ENCODE measurements around the gene ATP2B3.

The ATP2B3 gene

DNA sequence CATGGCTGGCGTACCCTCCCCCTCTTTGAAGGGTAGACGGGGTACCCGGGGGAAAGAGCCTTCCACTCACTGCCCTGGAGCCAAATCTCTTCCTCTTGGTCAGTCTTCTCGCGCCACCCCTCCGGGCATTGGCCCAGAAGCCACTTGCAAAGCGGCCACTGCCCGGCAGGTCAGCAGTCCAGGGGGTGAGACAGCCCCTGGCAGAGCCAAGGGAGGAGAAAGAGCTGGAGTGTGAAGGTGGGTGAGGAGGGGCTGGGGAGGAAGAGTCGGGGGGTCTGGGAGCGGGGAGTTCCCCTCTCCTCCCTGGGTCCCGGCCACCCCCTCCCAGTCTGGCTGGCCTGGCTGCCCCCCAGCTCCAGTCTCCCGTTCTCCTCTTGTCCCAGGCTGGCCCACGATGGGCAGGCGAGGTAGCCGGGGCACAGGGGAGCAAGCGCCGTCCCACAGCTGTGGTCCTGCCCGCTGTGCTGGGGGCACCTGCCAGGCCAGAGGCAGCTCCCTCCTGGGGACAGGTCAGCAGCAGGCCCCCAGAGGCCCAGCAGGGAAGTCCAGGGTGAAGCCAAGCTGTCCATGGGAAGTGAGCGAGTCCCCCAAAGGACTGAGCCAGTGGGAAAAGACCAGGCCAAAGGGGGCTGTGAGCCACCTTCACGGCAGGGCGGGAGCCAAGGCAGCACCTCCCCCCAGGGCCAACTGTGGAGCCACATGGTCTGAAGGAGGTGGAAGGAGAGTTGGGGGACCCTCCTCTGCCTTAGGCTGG, 108.0 kb downstream of the ATP2B3 start:
- no peak overlapping the region for H3K27ac ChIP-seq (ENCODE audit: insufficient read depth in 1 of 2, low read depth in 1 of 2, low read length in 2 of 2, poor library complexity in 1 of 2, severe bottlenecking in 2 of 2)
- WGBS (ENCODE audit: insufficient coverage) = 78% methylated on average over 9 of the region's 21 CpGs
- H3K9me3 ChIP-seq (ENCODE audit: control extremely low read depth in 1 of 5, control insufficient read depth in 4 of 5, insufficient read depth in 2 of 5, low read depth in 1 of 5, low read length in 4 of 5) = no peaks in the 10 kb centered on the region
- ChIA-PET POLR2A (no interaction called here), CTCF (interaction anchor here (1.1 kb wide), 1 partner anchor 10 kb away, joined by 6 read pairs; no protein-coding TSS in a partner anchor)
- H3K27me3 ChIP-seq (replicated peaks in 2 of 5; ENCODE audit: control insufficient read depth in 4 of 5, insufficient read depth in 5 of 5, low read length in 4 of 5) = peaks cover 0 to 24% (median 0%) of the 10 kb centered on the region in 5 experiments
- H3K4me3 ChIP-seq (ENCODE audit: control insufficient read depth in 1 of 7, extremely low read depth in 1 of 7, insufficient read depth in 4 of 7, low read depth in 2 of 7, low read length in 6 of 7) = no peak overlapping the region
- H3K36me3 ChIP-seq (ENCODE audit: control insufficient read depth in 4 of 4, insufficient read depth in 4 of 4, low read length in 3 of 4) = no peaks in the 10 kb centered on the region
- H3K4me1 ChIP-seq (ENCODE audit: control extremely low read depth in 1 of 4, control insufficient read depth in 4 of 4, insufficient read depth in 4 of 4, low read length in 3 of 4) = peaks cover 0 to 10% (median 4%) of the 10 kb centered on the region in 4 experiments
- DNase-seq = no peak

DNA sequence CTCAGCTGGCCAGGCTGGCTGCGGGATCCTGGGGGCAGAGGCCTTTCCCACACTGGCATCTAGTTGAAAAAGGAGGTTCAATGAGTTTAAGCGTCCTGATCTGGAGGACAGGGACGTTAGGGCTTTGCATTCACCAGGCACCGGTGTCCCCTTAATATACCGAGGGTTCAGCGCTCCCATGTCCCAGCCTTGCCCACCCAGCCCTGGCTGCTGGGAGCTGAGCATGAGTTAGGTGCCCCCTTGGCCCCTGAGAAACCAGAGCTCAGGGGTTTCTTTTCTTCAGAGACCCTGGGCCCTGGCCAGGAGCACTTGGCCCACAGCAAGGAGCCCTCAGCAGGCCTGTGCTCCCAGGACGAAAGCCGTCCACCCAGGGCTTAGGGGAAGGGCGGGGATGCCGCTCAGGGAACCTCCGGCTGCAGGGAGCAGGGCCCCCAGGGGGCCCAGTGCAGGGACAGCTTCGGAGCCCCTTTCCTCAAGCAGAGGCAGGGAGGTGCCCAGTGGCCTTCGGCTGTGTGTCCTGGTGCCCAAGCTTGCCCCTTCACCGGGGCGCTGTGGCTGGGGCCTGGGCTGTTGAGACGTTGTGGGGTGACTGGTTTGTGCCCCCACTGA, 108.7 kb downstream of the ATP2B3 start:
- 93% methylated on average over 15 of the region's 16 CpGs for WGBS (ENCODE audit: insufficient coverage)
- Histone ChIP-seq H3K9me3 (ENCODE audit: control extremely low read depth in 1 of 5, control insufficient read depth in 4 of 5, insufficient read depth in 2 of 5, low read depth in 1 of 5, low read length in 4 of 5) (peaks cover 0 to under 1% (median 0%) of the 10 kb centered on the region in 5 experiments), H3K27ac (ENCODE audit: insufficient read depth in 1 of 2, low read depth in 1 of 2, low read length in 2 of 2, poor library complexity in 1 of 2, severe bottlenecking in 2 of 2) (no peak overlapping the region), H3K4me1 (ENCODE audit: control extremely low read depth in 1 of 4, control insufficient read depth in 4 of 4, insufficient read depth in 4 of 4, low read length in 3 of 4) (peaks cover 0 to 10% (median 4%) of the 10 kb centered on the region in 4 experiments), H3K4me3 (ENCODE audit: control insufficient read depth in 1 of 7, extremely low read depth in 1 of 7, insufficient read depth in 4 of 7, low read depth in 2 of 7, low read length in 6 of 7) (no peak overlapping the region), H3K27me3 (replicated peaks in 2 of 5; ENCODE audit: control insufficient read depth in 4 of 5, insufficient read depth in 5 of 5, low read length in 4 of 5) (peaks cover 0 to 24% (median 0%) of the 10 kb centered on the region in 5 experiments), H3K36me3 (ENCODE audit: control insufficient read depth in 4 of 4, insufficient read depth in 4 of 4, low read length in 3 of 4) (no peaks in the 10 kb centered on the region)
- DNase-seq = no peak
- ChIA-PET POLR2A (no interaction called here), CTCF (no interaction called here)

DNA sequence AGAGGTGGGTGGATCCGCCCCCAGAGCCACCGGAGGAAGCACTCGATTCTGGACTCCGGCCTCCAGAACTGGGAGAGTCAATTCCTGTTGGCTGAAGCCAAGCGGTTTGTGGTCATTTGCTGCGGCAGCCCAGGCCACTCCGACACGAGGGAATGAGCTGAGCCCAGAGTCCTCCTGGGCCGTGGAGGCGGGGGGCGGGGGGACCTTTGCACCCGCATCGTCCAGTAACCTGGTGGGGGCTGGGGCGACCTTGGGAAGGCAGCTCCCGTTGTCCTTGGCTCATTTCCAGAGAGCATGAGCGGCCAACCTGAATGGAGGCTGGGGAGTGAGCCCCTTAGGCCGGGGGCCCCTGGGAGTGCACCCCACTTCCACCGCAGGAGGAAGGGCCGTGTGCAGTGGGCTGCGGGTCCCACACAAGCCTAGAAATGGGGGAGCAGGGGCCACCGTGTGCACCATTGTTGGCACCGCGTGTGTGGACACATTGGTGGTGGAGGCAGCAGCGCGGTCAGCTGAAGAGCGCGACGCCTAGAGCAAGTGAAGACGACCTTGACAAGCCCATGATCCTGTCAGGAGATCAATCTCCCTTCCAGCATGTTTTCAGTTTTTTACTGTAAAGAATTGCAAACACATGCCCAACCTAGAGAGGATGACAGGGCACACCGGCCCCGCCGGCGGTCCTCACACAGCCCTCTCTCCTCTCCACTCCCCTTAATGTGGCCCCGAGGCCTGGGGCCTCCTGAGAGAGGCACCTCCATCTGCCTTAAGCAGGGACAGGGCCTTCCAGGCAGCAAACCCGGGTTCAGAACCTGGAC, 109.6 kb downstream of the ATP2B3 start:
- Histone ChIP-seq H3K27me3 (replicated peaks in 2 of 5; ENCODE audit: control insufficient read depth in 4 of 5, insufficient read depth in 5 of 5, low read length in 4 of 5) (peaks cover 0 to 17% (median 0%) of the 10 kb centered on the region in 5 experiments), H3K27ac (ENCODE audit: insufficient read depth in 1 of 2, low read depth in 1 of 2, low read length in 2 of 2, poor library complexity in 1 of 2, severe bottlenecking in 2 of 2) (no peak overlapping the region), H3K36me3 (ENCODE audit: control insufficient read depth in 4 of 4, insufficient read depth in 4 of 4, low read length in 3 of 4) (no peaks in the 10 kb centered on the region), H3K4me1 (ENCODE audit: control extremely low read depth in 1 of 4, control insufficient read depth in 4 of 4, insufficient read depth in 4 of 4, low read length in 3 of 4) (peaks cover 0 to 10% (median 4%) of the 10 kb centered on the region in 4 experiments), H3K4me3 (ENCODE audit: control insufficient read depth in 1 of 7, extremely low read depth in 1 of 7, insufficient read depth in 4 of 7, low read depth in 2 of 7, low read length in 6 of 7) (no peak overlapping the region), H3K9me3 (ENCODE audit: control extremely low read depth in 1 of 5, control insufficient read depth in 4 of 5, insufficient read depth in 2 of 5, low read depth in 1 of 5, low read length in 4 of 5) (peaks cover 0 to 8% (median 2%) of the 10 kb centered on the region in 5 experiments)
- ChIA-PET POLR2A (no interaction called here), CTCF (no interaction called here)
- DNase-seq = no peak
- WGBS (ENCODE audit: insufficient coverage) = 85% methylated on average over 23 of the region's 35 CpGs

DNA sequence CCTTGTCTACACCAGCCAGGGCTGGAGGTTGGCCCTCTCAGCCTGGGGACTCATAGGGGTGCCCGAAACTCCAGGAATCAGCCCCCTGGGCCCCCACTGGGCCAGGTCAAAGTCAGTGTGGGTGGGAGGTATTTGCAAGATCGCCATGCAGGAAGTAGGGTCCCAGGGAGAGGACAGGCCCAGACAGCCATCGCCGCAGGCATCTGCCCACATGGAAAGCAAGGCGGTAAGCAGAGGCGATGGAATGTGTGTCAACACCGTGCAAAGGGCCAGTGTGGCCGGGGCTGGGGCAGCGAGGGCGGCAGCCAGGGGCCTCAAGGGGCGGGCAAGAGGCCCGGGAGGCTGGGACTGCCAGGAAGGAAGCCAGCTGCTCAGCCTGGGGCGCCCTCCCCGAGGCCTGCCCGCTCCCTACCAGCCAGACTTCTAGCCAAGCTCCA, 110.3 kb downstream of the ATP2B3 start:
- Histone ChIP-seq H3K27me3 (replicated peaks in 2 of 5; ENCODE audit: control insufficient read depth in 4 of 5, insufficient read depth in 5 of 5, low read length in 4 of 5) (peaks cover 0 to 12% (median 0%) of the 10 kb centered on the region in 5 experiments), H3K36me3 (ENCODE audit: control insufficient read depth in 4 of 4, insufficient read depth in 4 of 4, low read length in 3 of 4) (no peaks in the 10 kb centered on the region), H3K9me3 (ENCODE audit: control extremely low read depth in 1 of 5, control insufficient read depth in 4 of 5, insufficient read depth in 2 of 5, low read depth in 1 of 5, low read length in 4 of 5) (peaks cover 0 to 8% (median 2%) of the 10 kb centered on the region in 5 experiments), H3K4me1 (ENCODE audit: control extremely low read depth in 1 of 4, control insufficient read depth in 4 of 4, insufficient read depth in 4 of 4, low read length in 3 of 4) (peaks cover 0 to 10% (median 4%) of the 10 kb centered on the region in 4 experiments), H3K4me3 (ENCODE audit: control insufficient read depth in 1 of 7, extremely low read depth in 1 of 7, insufficient read depth in 4 of 7, low read depth in 2 of 7, low read length in 6 of 7) (no peak overlapping the region), H3K27ac (ENCODE audit: insufficient read depth in 1 of 2, low read depth in 1 of 2, low read length in 2 of 2, poor library complexity in 1 of 2, severe bottlenecking in 2 of 2) (no peak overlapping the region)
- CTCF ChIA-PET = no interaction called here
- DNase-seq = no peak
- POLR2A ChIA-PET = no interaction called here
- 53% methylated on average over 12 of the region's 15 CpGs for WGBS (ENCODE audit: insufficient coverage)

DNA sequence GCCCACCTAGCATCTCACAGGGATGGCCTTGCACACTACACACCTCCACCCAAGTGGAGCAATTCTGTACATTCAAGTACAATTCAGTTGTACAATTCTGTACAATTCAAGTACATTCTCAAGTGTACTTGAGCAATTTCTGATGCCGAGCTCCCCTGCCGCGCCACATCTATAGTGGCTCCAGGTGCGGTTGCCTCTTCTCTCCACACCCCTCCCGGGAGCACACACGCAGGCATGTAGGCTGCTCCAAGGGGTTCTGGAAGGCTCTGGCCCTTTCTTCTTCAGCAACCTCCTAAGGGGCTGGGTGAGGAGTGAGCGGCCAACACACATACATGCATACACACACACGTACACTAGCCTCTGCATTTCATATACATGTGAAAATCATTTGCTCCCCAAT, 110.7 kb downstream of the ATP2B3 start:
- DNase-seq = no peak

DNA sequence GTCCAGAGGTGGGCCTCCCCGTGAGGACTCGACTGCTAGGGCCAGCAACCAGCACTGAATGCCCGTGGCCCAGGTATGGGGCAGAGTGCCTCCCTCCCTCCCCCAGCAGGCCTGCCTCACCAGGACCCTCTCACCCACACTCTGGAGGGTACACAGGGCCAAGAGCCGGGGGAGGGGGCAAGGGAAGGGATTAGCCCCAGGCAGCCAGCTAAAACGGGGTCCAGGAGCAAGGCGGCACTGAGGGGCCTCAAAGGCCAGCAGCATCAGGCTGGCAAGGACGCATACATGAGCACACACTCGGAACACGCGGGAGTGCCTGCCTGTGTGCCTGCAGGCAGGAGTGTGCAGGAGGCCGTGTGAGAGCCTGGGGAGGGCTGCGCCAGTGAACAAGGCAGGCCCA, 111.2 kb downstream of the ATP2B3 start:
- Histone ChIP-seq H3K4me1 (ENCODE audit: control extremely low read depth in 1 of 4, control insufficient read depth in 4 of 4, insufficient read depth in 4 of 4, low read length in 3 of 4) (peaks cover 0 to 10% (median 4%) of the 10 kb centered on the region in 4 experiments), H3K36me3 (ENCODE audit: control insufficient read depth in 4 of 4, insufficient read depth in 4 of 4, low read length in 3 of 4) (no peaks in the 10 kb centered on the region), H3K27me3 (replicated peaks in 2 of 5; ENCODE audit: control insufficient read depth in 4 of 5, insufficient read depth in 5 of 5, low read length in 4 of 5) (peaks cover 0 to 8% (median 0%) of the 10 kb centered on the region in 5 experiments), H3K4me3 (ENCODE audit: control insufficient read depth in 1 of 7, extremely low read depth in 1 of 7, insufficient read depth in 4 of 7, low read depth in 2 of 7, low read length in 6 of 7) (no peak overlapping the region), H3K27ac (ENCODE audit: insufficient read depth in 1 of 2, low read depth in 1 of 2, low read length in 2 of 2, poor library complexity in 1 of 2, severe bottlenecking in 2 of 2) (no peak overlapping the region), H3K9me3 (ENCODE audit: control extremely low read depth in 1 of 5, control insufficient read depth in 4 of 5, insufficient read depth in 2 of 5, low read depth in 1 of 5, low read length in 4 of 5) (peaks cover 0 to 8% (median 2%) of the 10 kb centered on the region in 5 experiments)
- ChIA-PET CTCF (interaction anchor here (1.4 kb wide), 1 partner anchor 38 kb away, joined by 3 read pairs; no protein-coding TSS in a partner anchor), POLR2A (no interaction called here)
- 87% methylated on average over 10 of the region's 12 CpGs for WGBS (ENCODE audit: insufficient coverage)
- no peak for DNase-seq

More for the DNA sequence above, 110.7 kb downstream of the ATP2B3 start:
- H3K27me3 ChIP-seq (replicated peaks in 2 of 5; ENCODE audit: control insufficient read depth in 4 of 5, insufficient read depth in 5 of 5, low read length in 4 of 5) = peaks cover 0 to 12% (median 0%) of the 10 kb centered on the region in 5 experiments
- POLR2A ChIA-PET = no interaction called here
- H3K36me3 ChIP-seq (ENCODE audit: control insufficient read depth in 4 of 4, insufficient read depth in 4 of 4, low read length in 3 of 4) = no peaks in the 10 kb centered on the region
- peaks cover 0 to 8% (median 2%) of the 10 kb centered on the region in 5 experiments for H3K9me3 ChIP-seq (ENCODE audit: control extremely low read depth in 1 of 5, control insufficient read depth in 4 of 5, insufficient read depth in 2 of 5, low read depth in 1 of 5, low read length in 4 of 5)
- 97% methylated on average over 6 of the region's 8 CpGs for WGBS (ENCODE audit: insufficient coverage)
- CTCF ChIA-PET = no interaction called here
- peaks cover 0 to 10% (median 4%) of the 10 kb centered on the region in 4 experiments for H3K4me1 ChIP-seq (ENCODE audit: control extremely low read depth in 1 of 4, control insufficient read depth in 4 of 4, insufficient read depth in 4 of 4, low read length in 3 of 4)
- H3K4me3 ChIP-seq (ENCODE audit: control insufficient read depth in 1 of 7, extremely low read depth in 1 of 7, insufficient read depth in 4 of 7, low read depth in 2 of 7, low read length in 6 of 7) = no peak overlapping the region
- H3K27ac ChIP-seq (ENCODE audit: insufficient read depth in 1 of 2, low read depth in 1 of 2, low read length in 2 of 2, poor library complexity in 1 of 2, severe bottlenecking in 2 of 2) = no peak overlapping the region
